ENCODE results near the gene ADNP2.
"Not testable (repeated sequence)": the region's sequence is repeated elsewhere in the genome, so short reads cannot be mapped to it uniquely, and the experiment has no call there.

ADNP2 gene

DNA sequence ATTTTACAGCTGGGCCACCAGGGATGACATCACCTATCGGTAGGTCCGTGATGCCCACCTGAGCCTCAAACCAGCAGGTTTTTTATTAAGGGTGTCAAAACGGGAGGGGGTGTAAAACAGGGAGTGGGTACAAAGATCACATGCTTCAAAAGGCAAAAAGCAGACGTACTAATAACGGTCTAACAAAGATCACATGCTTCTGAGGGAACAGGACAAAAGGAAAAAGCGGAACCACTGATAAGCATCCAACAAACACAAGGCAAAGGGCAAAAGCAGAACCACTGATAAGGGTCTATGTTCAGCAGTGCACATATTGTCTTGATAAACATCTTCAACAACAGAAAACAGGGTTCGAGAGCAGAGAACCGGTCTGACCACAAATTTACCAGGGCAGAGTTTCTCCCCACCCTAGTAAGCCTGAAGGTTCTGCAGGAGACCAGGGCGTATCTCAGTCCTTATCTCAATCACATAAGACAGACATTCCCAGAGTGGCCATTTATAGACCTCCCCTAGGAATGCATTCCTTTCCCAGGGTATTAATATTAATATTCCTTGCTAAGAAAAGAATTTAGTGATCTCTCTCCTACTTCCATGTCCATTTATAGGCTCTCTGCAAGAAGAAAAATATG is 55.8 kb downstream of the ADNP2 start:
- not testable (repeated sequence) for H3K9ac ChIP-seq (ENCODE audit: low read length); H3K4me1 ChIP-seq (ENCODE audit: control insufficient read depth, insufficient read depth, low read length); H3K27ac ChIP-seq (ENCODE audit: low read depth, low read length); H3K27me3 ChIP-seq (ENCODE audit: control insufficient read depth, insufficient read depth, low read length); H3K4me3 ChIP-seq (ENCODE audit: low read depth, low read length)
- peaks cover 17% of the 10 kb centered on the region; the same call in 1 of the 2 replicates for H3K36me3 ChIP-seq (ENCODE audit: control insufficient read depth, insufficient read depth, low read length)
- H3K9me3 ChIP-seq (ENCODE audit: control insufficient read depth, insufficient read depth, low read depth, low read length) = peaks cover 33% of the 10 kb centered on the region

DNA sequence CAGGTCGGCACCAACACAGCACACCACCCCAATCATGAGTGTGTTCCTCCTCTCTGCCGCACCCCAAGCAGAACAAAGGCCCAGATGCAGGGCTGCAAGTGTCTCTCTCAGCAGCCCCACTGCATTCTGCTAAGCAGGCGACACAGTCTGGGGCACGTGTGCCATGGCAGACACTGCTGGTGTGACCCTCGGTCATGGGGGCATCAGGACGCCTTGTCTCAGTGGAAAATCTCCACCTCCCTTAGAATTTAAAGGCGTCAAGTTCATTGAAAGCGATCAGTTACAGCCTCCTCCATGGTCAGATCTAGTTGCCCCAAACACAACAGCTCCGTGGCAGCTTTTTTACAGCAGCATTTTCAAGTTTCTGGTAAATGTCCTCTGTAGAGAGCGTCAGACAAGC is 57.2 kb downstream of the ADNP2 start:
- Histone ChIP-seq H3K4me3 (ENCODE audit: low read depth, low read length) (no peak overlapping the region), H3K9me3 (ENCODE audit: control insufficient read depth, insufficient read depth, low read depth, low read length) (peaks cover 33% of the 10 kb centered on the region), H3K27ac (ENCODE audit: low read depth, low read length) (no peak overlapping the region), H3K4me1 (ENCODE audit: control insufficient read depth, insufficient read depth, low read length) (no peaks in the 10 kb centered on the region), H3K9ac (ENCODE audit: low read length) (no peak overlapping the region), H3K36me3 (ENCODE audit: control insufficient read depth, insufficient read depth, low read length) (peaks cover 14% of the 10 kb centered on the region; the same call in 1 of the 2 replicates), H3K27me3 (ENCODE audit: control insufficient read depth, insufficient read depth, low read length) (no peaks in the 10 kb centered on the region)

DNA sequence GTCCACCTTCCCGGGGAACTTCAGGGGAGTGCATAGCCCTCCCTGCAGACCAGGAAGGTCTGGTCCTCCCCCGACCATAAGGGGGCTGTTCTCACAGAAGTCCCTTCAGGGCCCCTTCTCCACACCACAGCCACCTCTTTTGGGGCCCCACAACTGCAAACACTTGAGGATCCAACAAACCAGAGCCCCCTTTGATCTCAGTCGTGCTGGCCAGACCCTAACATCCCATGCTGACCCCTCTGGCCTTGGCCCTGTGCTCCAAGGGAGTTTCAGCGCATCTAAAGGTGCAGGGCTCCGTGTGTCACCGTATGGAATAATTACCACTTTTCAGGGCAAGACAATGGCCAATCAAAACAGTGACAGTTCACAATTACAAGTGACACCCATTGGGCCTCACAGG is 57.7 kb downstream of the ADNP2 start:
- Histone ChIP-seq H3K9ac (ENCODE audit: low read length) (no peak overlapping the region), H3K9me3 (ENCODE audit: control insufficient read depth, insufficient read depth, low read depth, low read length) (peaks cover 33% of the 10 kb centered on the region), H3K4me3 (ENCODE audit: low read depth, low read length) (no peak overlapping the region), H3K4me1 (ENCODE audit: control insufficient read depth, insufficient read depth, low read length) (no peaks in the 10 kb centered on the region), H3K27me3 (ENCODE audit: control insufficient read depth, insufficient read depth, low read length) (no peaks in the 10 kb centered on the region), H3K36me3 (ENCODE audit: control insufficient read depth, insufficient read depth, low read length) (peaks cover 13% of the 10 kb centered on the region; the same call in 1 of the 2 replicates), H3K27ac (ENCODE audit: low read depth, low read length) (no peak overlapping the region)

DNA sequence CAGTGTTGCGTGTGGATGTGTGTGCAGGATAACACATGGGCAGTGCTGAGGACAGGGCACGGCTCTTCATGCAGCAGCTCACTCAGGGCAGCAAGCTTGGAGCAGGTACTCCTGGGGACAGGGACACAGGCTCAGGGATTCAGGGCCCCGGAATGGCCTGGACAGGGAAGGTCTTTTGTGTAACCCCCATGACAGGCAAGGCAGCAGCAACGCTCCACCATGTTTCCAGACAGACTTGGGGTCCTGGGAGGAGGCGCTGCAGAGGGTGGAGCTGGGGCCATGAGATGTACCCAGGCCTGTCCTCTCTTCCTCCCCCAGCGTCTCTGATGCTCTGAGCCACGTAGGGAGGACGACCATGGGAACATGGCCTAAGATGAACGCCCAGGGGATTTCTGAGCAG is 58.3 kb downstream of the ADNP2 start:
- H3K9me3 ChIP-seq (ENCODE audit: control insufficient read depth, insufficient read depth, low read depth, low read length) = peaks cover 29% of the 10 kb centered on the region
- H3K4me3 ChIP-seq (ENCODE audit: low read depth, low read length) = no peak overlapping the region
- no peak overlapping the region for H3K9ac ChIP-seq (ENCODE audit: low read length)
- H3K27ac ChIP-seq (ENCODE audit: low read depth, low read length) = no peak overlapping the region
- H3K27me3 ChIP-seq (ENCODE audit: control insufficient read depth, insufficient read depth, low read length) = no peaks in the 10 kb centered on the region
- peaks cover 9% of the 10 kb centered on the region; the same call in 1 of the 2 replicates for H3K36me3 ChIP-seq (ENCODE audit: control insufficient read depth, insufficient read depth, low read length)
- no peaks in the 10 kb centered on the region for H3K4me1 ChIP-seq (ENCODE audit: control insufficient read depth, insufficient read depth, low read length)

DNA sequence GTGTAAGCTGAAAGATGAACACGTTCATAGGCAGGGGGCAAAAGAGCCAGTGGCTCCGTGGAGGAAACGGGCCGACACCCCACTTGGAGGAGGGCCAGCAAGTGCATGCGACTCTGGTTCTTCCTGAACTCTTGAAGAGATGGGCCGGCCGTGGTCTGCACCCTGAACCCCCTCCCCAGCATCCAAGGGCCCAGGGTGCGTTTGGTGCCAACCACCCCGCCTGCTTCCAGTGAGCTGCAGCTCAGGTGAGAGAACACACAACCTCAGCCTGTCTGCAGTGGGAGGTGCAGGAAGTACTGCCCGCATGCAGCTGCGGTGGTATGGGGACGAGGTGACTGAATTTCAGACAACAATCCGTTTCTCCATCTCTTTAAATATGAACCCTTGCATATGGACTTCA is 58.9 kb downstream of the ADNP2 start:
- Histone ChIP-seq H3K9me3 (ENCODE audit: control insufficient read depth, insufficient read depth, low read depth, low read length) (peaks cover 27% of the 10 kb centered on the region), H3K4me1 (ENCODE audit: control insufficient read depth, insufficient read depth, low read length) (no peaks in the 10 kb centered on the region), H3K36me3 (ENCODE audit: control insufficient read depth, insufficient read depth, low read length) (peaks cover 4% of the 10 kb centered on the region; the same call in 1 of the 2 replicates), H3K27me3 (ENCODE audit: control insufficient read depth, insufficient read depth, low read length) (no peaks in the 10 kb centered on the region), H3K9ac (ENCODE audit: low read length) (no peak overlapping the region), H3K4me3 (ENCODE audit: low read depth, low read length) (no peak overlapping the region), H3K27ac (ENCODE audit: low read depth, low read length) (no peak overlapping the region)

DNA sequence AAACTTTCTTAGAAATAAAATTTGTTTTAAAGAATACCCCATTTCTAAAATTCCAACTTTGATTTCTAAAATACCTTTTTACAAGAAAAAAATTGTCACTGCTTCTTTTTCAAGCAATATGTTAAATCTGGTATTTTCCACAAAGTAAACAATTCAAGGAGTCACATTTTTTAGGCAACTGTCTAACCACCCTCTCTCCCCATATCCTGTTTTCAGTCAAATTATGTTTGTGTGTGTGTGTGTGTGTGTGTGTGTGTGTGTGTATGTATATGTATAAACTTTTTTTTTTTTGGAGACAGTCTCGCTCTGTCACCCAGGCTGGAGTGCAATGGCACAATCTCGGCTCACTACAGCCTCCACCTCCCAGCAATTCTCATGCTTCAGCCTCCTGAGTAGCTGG is 59.3 kb downstream of the ADNP2 start:
- Histone ChIP-seq H3K36me3 (ENCODE audit: control insufficient read depth, insufficient read depth, low read length) (no peaks in the 10 kb centered on the region; the same call in 1 of the 2 replicates), H3K27me3 (ENCODE audit: control insufficient read depth, insufficient read depth, low read length) (no peaks in the 10 kb centered on the region)

DNA sequence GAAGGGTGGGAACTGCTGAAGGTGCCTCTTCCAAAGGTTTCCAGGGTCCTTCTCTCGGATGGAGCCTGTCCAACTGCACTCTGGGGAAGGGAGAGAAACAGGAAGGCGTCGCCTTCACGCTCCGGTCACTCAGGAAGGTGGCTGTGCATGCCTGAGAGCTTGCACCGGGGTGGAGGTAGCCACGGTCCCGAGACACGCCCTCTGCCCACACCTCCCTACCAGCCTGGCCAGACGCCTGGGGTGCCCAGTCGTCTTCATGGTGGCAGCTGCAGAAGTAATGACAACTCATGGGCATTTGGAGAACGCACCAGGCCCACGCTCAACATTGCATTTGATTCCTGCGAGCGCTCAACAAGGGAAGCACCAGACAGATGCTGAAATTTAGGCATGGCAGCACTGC is 59.9 kb downstream of the ADNP2 start:
- Histone ChIP-seq H3K4me1 (ENCODE audit: control insufficient read depth, insufficient read depth, low read length) (no peaks in the 10 kb centered on the region), H3K9me3 (ENCODE audit: control insufficient read depth, insufficient read depth, low read depth, low read length) (peaks cover 17% of the 10 kb centered on the region), H3K4me3 (ENCODE audit: low read depth, low read length) (no peak overlapping the region), H3K27ac (ENCODE audit: low read depth, low read length) (no peak overlapping the region), H3K27me3 (ENCODE audit: control insufficient read depth, insufficient read depth, low read length) (no peaks in the 10 kb centered on the region), H3K9ac (ENCODE audit: low read length) (no peak overlapping the region), H3K36me3 (ENCODE audit: control insufficient read depth, insufficient read depth, low read length) (no peaks in the 10 kb centered on the region)

More for the DNA sequence above, 59.3 kb downstream of the ADNP2 start:
- Histone ChIP-seq H3K9me3 (ENCODE audit: control insufficient read depth, insufficient read depth, low read depth, low read length) (peaks cover 23% of the 10 kb centered on the region), H3K4me3 (ENCODE audit: low read depth, low read length) (no peak overlapping the region), H3K4me1 (ENCODE audit: control insufficient read depth, insufficient read depth, low read length) (no peaks in the 10 kb centered on the region), H3K9ac (ENCODE audit: low read length) (no peak overlapping the region), H3K27ac (ENCODE audit: low read depth, low read length) (no peak overlapping the region)

DNA sequence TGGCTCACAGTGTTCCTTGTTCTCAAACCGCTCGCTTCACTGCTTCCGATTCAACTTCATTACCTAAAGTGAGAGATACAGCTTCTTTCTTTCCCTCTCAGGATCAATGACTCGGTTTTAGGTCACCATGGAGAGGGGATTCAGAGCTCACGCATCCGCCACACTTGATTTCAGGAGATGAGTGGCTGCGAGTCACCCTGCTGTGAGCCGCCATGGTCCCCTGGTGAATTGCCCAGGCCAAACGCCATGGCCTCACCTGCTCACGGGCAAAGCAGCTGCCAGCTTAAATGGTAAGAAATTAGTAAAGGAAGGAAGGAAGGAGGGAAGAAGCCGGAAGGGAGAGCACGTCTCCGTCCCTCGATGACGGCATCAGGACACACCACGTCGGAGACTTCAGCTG is 60.5 kb downstream of the ADNP2 start:
- H3K4me3 ChIP-seq (ENCODE audit: low read depth, low read length) = no peak overlapping the region
- no peaks in the 10 kb centered on the region for H3K27me3 ChIP-seq (ENCODE audit: control insufficient read depth, insufficient read depth, low read length)
- H3K9ac ChIP-seq (ENCODE audit: low read length) = no peak overlapping the region
- H3K4me1 ChIP-seq (ENCODE audit: control insufficient read depth, insufficient read depth, low read length) = no peaks in the 10 kb centered on the region
- H3K9me3 ChIP-seq (ENCODE audit: control insufficient read depth, insufficient read depth, low read depth, low read length) = peaks cover 13% of the 10 kb centered on the region
- H3K27ac ChIP-seq (ENCODE audit: low read depth, low read length) = no peak overlapping the region
- H3K36me3 ChIP-seq (ENCODE audit: control insufficient read depth, insufficient read depth, low read length) = no peaks in the 10 kb centered on the region

DNA sequence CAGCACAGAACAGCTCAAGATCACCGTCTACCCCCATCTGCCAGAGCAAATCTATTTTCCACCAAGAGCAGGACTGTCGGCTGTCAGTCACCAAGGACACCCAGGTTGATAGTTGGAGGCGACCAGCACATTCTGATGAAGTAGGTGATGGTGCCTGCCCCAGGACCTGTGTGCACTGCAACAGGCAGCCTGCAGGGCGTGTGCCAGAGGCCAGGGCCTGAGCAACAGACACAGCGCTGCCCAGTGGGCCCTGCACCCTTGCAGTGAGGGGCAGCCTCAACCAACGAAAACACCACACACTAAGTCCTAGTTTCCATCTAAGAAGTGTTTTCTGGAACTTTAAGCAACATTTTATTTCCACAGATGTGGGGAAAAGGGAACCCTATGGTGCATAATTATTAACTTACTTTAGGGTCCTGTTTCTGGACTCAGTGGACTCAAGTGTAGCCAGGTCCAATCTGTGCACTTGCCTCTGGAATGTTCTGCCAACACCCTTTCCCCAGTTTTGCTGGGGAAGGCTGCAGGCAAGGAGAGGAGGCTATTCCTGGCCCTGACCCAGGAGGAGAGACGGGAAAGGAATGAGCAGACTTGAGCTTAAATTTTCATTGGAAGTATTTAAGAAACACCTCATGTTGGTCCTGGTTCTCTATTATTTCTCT is 61.5 kb downstream of the ADNP2 start:
- Histone ChIP-seq H3K4me3 (ENCODE audit: low read depth, low read length) (no peak overlapping the region), H3K4me1 (ENCODE audit: control insufficient read depth, insufficient read depth, low read length) (no peaks in the 10 kb centered on the region), H3K9me3 (ENCODE audit: control insufficient read depth, insufficient read depth, low read depth, low read length) (0 out of 2 replicates have a peak, but pooled peaks cover 7% of the 10 kb centered on the region)

DNA sequence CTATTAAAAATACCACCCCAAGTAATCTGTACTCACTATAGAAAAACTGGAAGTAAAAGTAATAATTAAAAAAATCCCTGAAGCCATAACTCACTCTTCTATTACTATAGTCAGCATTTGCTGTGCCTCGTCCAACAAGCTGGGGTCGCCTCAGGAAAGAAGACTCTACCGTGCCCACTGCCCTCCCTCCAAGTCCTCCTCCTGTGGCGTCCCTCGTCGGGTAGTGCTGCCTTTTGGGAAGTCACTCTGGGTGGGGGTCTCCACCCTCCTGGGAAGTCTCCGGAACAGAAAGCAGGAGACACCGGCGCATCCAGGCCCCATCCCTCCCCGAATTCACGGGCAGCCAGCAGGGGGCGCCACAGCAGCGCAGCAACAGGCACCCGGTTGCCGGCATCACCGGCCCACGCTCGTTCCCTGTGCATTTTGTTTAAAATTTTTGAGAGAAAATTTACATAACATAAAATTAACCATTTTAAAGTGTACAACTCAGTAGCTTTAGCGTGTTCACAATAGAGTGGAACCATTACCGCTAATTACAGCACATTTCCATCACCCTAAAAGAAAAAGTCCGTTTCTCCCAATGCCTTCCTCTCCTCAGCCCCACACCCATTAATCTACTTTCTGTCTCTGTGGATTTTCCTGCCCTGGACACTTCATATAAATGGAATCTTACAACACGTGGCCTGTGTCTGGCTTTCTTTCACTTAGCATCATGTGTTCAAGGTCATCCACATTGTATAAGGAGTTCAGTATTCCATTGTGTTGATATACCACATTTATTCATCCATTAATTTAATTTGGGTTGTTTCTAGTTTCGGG is 62.2 kb downstream of the ADNP2 start:
- H3K36me3 ChIP-seq (ENCODE audit: control insufficient read depth, insufficient read depth, low read length) = no peaks in the 10 kb centered on the region
- no peak overlapping the region for H3K27ac ChIP-seq (ENCODE audit: low read depth, low read length)
- no peak overlapping the region for H3K9ac ChIP-seq (ENCODE audit: low read length)
- H3K27me3 ChIP-seq (ENCODE audit: control insufficient read depth, insufficient read depth, low read length) = no peaks in the 10 kb centered on the region
- 0 out of 2 replicates have a peak, but pooled peaks cover 3% of the 10 kb centered on the region for H3K9me3 ChIP-seq (ENCODE audit: control insufficient read depth, insufficient read depth, low read depth, low read length)
- H3K4me3 ChIP-seq (ENCODE audit: low read depth, low read length) = no peak overlapping the region
- H3K4me1 ChIP-seq (ENCODE audit: control insufficient read depth, insufficient read depth, low read length) = no peaks in the 10 kb centered on the region

More for the DNA sequence above, 61.5 kb downstream of the ADNP2 start:
- no peaks in the 10 kb centered on the region for H3K27me3 ChIP-seq (ENCODE audit: control insufficient read depth, insufficient read depth, low read length)
- no peak overlapping the region for H3K27ac ChIP-seq (ENCODE audit: low read depth, low read length)
- no peak overlapping the region for H3K9ac ChIP-seq (ENCODE audit: low read length)
- no peaks in the 10 kb centered on the region for H3K36me3 ChIP-seq (ENCODE audit: control insufficient read depth, insufficient read depth, low read length)

DNA sequence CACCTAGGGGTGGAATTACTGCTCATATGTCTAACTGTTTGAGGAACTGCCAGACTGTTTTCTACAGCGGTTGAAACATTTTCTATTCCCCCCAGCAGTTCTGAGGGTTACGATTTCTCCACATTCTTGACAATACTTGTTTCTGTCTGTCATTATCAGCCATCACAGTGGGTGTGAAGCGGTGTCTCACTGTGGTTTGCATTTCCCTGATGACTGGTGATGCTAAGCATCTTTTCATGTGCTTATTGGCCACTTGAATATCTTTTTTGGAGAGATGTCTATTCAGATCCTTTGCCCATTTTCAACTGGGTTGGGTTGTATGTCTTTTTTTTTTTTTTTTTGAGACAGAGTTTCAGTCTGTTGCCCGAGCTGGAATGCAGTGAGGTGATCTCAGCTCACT is 63.0 kb downstream of the ADNP2 start:
- H3K9me3 ChIP-seq (ENCODE audit: control insufficient read depth, insufficient read depth, low read depth, low read length) = no peaks in the 10 kb centered on the region
- H3K9ac ChIP-seq (ENCODE audit: low read length) = no peak overlapping the region
- no peaks in the 10 kb centered on the region for H3K27me3 ChIP-seq (ENCODE audit: control insufficient read depth, insufficient read depth, low read length)
- no peak overlapping the region for H3K4me3 ChIP-seq (ENCODE audit: low read depth, low read length)
- H3K27ac ChIP-seq (ENCODE audit: low read depth, low read length) = no peak overlapping the region
- no peaks in the 10 kb centered on the region for H3K36me3 ChIP-seq (ENCODE audit: control insufficient read depth, insufficient read depth, low read length)
- no peaks in the 10 kb centered on the region for H3K4me1 ChIP-seq (ENCODE audit: control insufficient read depth, insufficient read depth, low read length)

All from HUES6 (cell line).